ENCODE data around the gene CAB39. TPM values are rescaled to one million over a fixed set of nuclear protein-coding genes. Genes with fewer than 3 reads are reported as not detected.

CAB39 gene
- total RNA-seq, 1 donor from 2014 or later: 68.6 TPM

GRCh38 chr2:230842473-230842872 lies 129.8 kb downstream of the CAB39 start:
- TF ChIP-seq CTCF (IDR thresholded peaks at IDR 0.05): no peak
- CTCF ChIA-PET: interaction anchor here (1.1 kb wide), 1 partner anchor 71 kb away, joined by 3 read pairs; no protein-coding TSS in a partner anchor
- Mint-ChIP-seq H3K9me3 (peaks cover 5% of the 10 kb centered on the region), H3K36me3 (ENCODE audit: low read depth) (no peaks in the 10 kb centered on the region), H3K27me3 (peaks cover 14% of the 10 kb centered on the region), H3K4me1 (no peaks in the 10 kb centered on the region), H3K27ac (no peak overlapping the region), H3K4me3 (no peak overlapping the region)
- intact Hi-C loops (cut with micrococcal nuclease): no loop called here
- no peak for DNase-seq
- no peak for ATAC-seq (ENCODE audit: low read depth)
- POLR2A ChIA-PET: no interaction called here

- DNase-seq: no peak
- ATAC-seq (ENCODE audit: low read depth): no peak
- H3K36me3 Mint-ChIP-seq (ENCODE audit: low read depth): no peaks in the 10 kb centered on the region
- H3K27me3 Mint-ChIP-seq: peaks cover 15% of the 10 kb centered on the region
- H3K9me3 Mint-ChIP-seq: peaks cover 4% of the 10 kb centered on the region
- TF ChIP-seq CTCF (IDR thresholded peaks at IDR 0.05): no peak
- H3K4me3 Mint-ChIP-seq: no peak overlapping the region
- ChIA-PET POLR2A (no interaction called here), CTCF (no interaction called here)
- no peak overlapping the region for H3K27ac Mint-ChIP-seq
- H3K4me1 Mint-ChIP-seq: peaks cover 4% of the 10 kb centered on the region
- intact Hi-C loops (cut with micrococcal nuclease): no loop called here
These were observed 130.5 kb downstream of the CAB39 start for GRCh38 chr2:230843132-230843531.

- H3K4me3 Mint-ChIP-seq: no peak overlapping the region
- no peaks in the 10 kb centered on the region for H3K36me3 Mint-ChIP-seq (ENCODE audit: low read depth)
- no peak for TF ChIP-seq CTCF (IDR thresholded peaks at IDR 0.05)
- ATAC-seq (ENCODE audit: low read depth) (no peak), DNase-seq (no peak)
- POLR2A ChIA-PET: no interaction called here
- H3K4me1 Mint-ChIP-seq: peaks cover 8% of the 10 kb centered on the region
- no peaks in the 10 kb centered on the region for H3K9me3 Mint-ChIP-seq
- CTCF ChIA-PET: interaction anchor here (1.0 to 4.1 kb wide), 4 partner anchors 23 to 619 kb away, joined by 3 to 49 read pairs (median 30); no protein-coding TSS in a partner anchor
- H3K27me3 Mint-ChIP-seq: peaks cover 25% of the 10 kb centered on the region
- H3K27ac Mint-ChIP-seq: no peak overlapping the region
- intact Hi-C loops (cut with micrococcal nuclease): no loop called here
These were observed 133.7 kb downstream of the CAB39 start for GRCh38 chr2:230846360-230846759.

GRCh38 chr2:230847883-230848388 lies 135.3 kb downstream of the CAB39 start:
- Mint-ChIP-seq H3K4me3 (peak overlapping the region; percentile 50), H3K36me3 (ENCODE audit: low read depth) (no peaks in the 10 kb centered on the region), H3K27me3 (peaks cover 22% of the 10 kb centered on the region), H3K9me3 (no peaks in the 10 kb centered on the region), H3K27ac (no peak overlapping the region), H3K4me1 (peaks cover 8% of the 10 kb centered on the region)
- intact Hi-C loops (cut with micrococcal nuclease): loop anchor here (1.0 kb wide), 5 partner anchors 16 to 840 kb away; partner anchors contain the start of gene ITM2C
- POLR2A ChIA-PET: interaction anchor here (0.8 to 1.9 kb wide), 2 partner anchors 17 to 137 kb away, joined by 3 to 7 read pairs; partner anchors contain the start of gene ITM2C
- DNase-seq (peak; percentile 84), ATAC-seq (ENCODE audit: low read depth) (peak; percentile 97)
- peak; percentile 24 for TF ChIP-seq CTCF (IDR thresholded peaks at IDR 0.05)
- CTCF ChIA-PET: interaction anchor here (0.6 to 4.1 kb wide), 20 partner anchors 9 to 788 kb away, joined by 3 to 49 read pairs (median 4); partner anchors contain the start of gene ITM2C

- ATAC-seq (ENCODE audit: low read depth) (peak; percentile 59), DNase-seq (peak; percentile 71)
- POLR2A ChIA-PET: no interaction called here
- Mint-ChIP-seq H3K9me3 (no peaks in the 10 kb centered on the region), H3K4me3 (no peak overlapping the region), H3K27ac (peak overlapping the region; percentile 13), H3K36me3 (ENCODE audit: low read depth) (no peaks in the 10 kb centered on the region), H3K27me3 (peaks cover 22% of the 10 kb centered on the region), H3K4me1 (peaks cover 8% of the 10 kb centered on the region)
- CTCF ChIA-PET: interaction anchor here (1.0 to 4.1 kb wide), 8 partner anchors 15 to 138 kb away, joined by 3 to 49 read pairs (median 6); partner anchors contain the start of gene ITM2C
- TF ChIP-seq CTCF (IDR thresholded peaks at IDR 0.05): peak; percentile 56
- intact Hi-C loops (cut with micrococcal nuclease): no loop called here
These were observed 137.2 kb downstream of the CAB39 start for GRCh38 chr2:230849633-230850357.

Measured in activated B cell treated with CpG ODN at 0.5 μM for 24 hours (primary cell).